Smooth muscle cell (in vitro differentiated cells): ENCODE data around the gene MVD. TPM values are rescaled to one million over a fixed set of nuclear protein-coding genes. Genes with fewer than 3 reads are reported as not detected.
A peak's percentile ranks its signal among the peaks of the same experiment; 100 is the strongest.

ENCODE experiments used
- DNase-seq: peaks from one replicate; lab custom pipeline; 2025; ENCODE audit not compliant: unreplicated experiment; lab: John Stamatoyannopoulos, UW
- H2AFZ ChIP-seq: fragments of 200-600 bp; sonication (generic); 2 replicates; pipeline ENCODE4 v1.6.0; 2016; ENCODE audit warnings: antibody characterized with exemption, low read depth, mild to moderate bottlenecking
- H3F3A ChIP-seq: fragments of 200-600 bp; sonication (generic); 2 replicates; pipeline ENCODE4 v1.6.0; 2017; ENCODE audit warnings: antibody characterized with exemption, low read depth
- H3K27ac ChIP-seq: fragments of 200-600 bp; sonication (generic); 2 replicates; pipeline ENCODE4 v1.5.1; 2016; ENCODE audit warnings: low read depth, mild to moderate bottlenecking
- H3K27me3 ChIP-seq: fragments of 200-600 bp; sonication (generic); 2 replicates; pipeline ENCODE4 v1.6.1; 2016; ENCODE audit warnings: low read depth, mild to moderate bottlenecking
- H3K36me3 ChIP-seq: fragments of 200-600 bp; sonication (generic); 2 replicates; pipeline ENCODE4 v1.5.1; 2016; ENCODE audit warnings: low read depth
- H3K4me1 ChIP-seq: fragments of 200-600 bp; sonication (generic); 2 replicates; pipeline ENCODE4 v1.5.1; 2016; ENCODE audit warnings: low read depth
- H3K4me2 ChIP-seq: fragments of 200-600 bp; sonication (generic); 2 replicates; pipeline ENCODE4 v1.6.0; 2016; ENCODE audit warnings: mild to moderate bottlenecking
- H3K4me3 ChIP-seq: fragments of 200-600 bp; sonication (generic); 2 replicates; pipeline ENCODE4 v1.5.1; 2016; ENCODE audit warnings: mild to moderate bottlenecking
- H3K79me2 ChIP-seq: fragments of 200-600 bp; sonication (generic); 2 replicates; pipeline ENCODE4 v1.6.0; 2016; ENCODE audit warnings: low read depth, mild to moderate bottlenecking
- H3K9ac ChIP-seq: fragments of 200-600 bp; sonication (generic); 2 replicates; pipeline ENCODE4 v1.6.0; 2016; ENCODE audit warnings: low read depth
- H3K9me3 ChIP-seq: fragments of 200-600 bp; sonication (generic); replicated peaks from 2 replicates; pipeline ENCODE4 v1.5.1; 2016; ENCODE audit warnings: low read depth
- H4K20me1 ChIP-seq: fragments of 200-600 bp; sonication (generic); 2 replicates; pipeline ENCODE4 v1.6.0; 2016; ENCODE audit warnings: low read depth
- WGBS: methylation state at CpG from one replicate; pipeline ENCODE4 v1.1.7; 2016; ENCODE audit warnings: low lambda C conversion rate; 5-methylcytosine and 5-hydroxymethylcytosine counted together
- polyA plus RNA-seq: library from polyadenylated mRNA; unstranded; fragments of >200 nt; fragmentation: Nextera tagmentation; extraction: Ambion mirVana; gene quantifications from 2 replicates; pipeline ENCODE4 v1.2.1, GENCODE V29; 2016
- total RNA-seq: library from RNA; depleted of rRNA; stranded (reverse); fragments of >200 nt; gene quantifications from 2 replicates; pipeline ENCODE4 v1.2.3, GENCODE V29; 2014
- TF ChIP-seq, protein P1 (sequence below): fragments of 200-600 bp; sonication (generic); IDR thresholded peaks from 2 replicates; pipeline ENCODE4 v1.5.1; 2017; ENCODE audit warnings: borderline replicate concordance, mild to moderate bottlenecking, antibody characterized with exemption; ENCODE audit not compliant: insufficient read depth, poor library complexity, severe bottlenecking

Gene MVD
- total and polyA plus RNA-seq, 2 experiments from 2014 or later = 46.1 to 113 TPM

GRCh38 chr16:88634994-88635670 lies 27.8 kb downstream of the MVD start:
- Histone ChIP-seq H3K9ac (peak overlapping the region; percentile 81), H4K20me1 (peaks cover 8% of the 10 kb centered on the region)

DNA sequence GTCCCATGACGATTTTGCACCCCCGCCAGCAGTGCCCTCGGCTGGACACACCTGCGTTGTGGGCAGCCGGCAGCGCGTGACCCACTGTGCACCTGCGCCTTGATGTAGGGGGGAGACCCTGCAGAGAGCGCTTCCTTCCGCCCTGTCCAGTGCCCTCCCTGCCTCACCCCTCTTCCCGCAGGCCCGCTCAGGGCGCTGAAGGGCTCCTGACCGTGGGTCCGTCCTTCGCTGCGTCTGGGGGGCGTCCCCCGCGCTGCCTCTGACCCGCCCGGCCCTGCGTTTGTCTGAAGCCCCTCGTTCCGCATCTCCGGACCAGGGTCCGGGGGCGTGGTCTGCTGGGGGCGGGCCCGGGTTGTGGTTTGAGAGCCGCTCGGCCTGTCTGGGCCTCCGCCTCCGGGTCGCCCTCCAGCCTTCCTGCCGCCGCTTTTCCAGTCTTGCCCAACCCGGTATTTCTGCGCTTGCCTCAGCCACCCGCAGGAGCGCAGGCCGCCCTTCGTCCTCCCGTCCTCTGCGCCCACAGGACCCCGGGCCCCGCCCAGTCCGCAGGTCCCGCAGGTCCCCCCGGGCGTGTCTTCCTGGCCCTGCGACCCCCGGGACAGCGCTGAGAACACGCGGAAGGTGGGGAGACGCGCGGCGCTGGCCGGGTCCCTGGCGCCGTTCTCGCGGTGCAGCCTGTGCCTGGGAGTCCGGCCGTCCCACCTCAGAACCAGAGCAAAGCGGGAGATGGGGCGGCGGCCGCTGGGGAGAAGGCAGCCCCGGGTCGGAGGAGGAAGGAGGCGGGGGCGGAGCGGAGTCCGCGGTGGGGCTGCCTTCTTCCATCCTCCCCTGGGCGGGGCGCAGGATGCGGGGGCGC lies 28.5 kb downstream of the MVD start:
- Histone ChIP-seq H3K9me3 (no peaks in the 10 kb centered on the region), H3K4me3 (peak overlapping the region; percentile 70), H3K27ac (peak overlapping the region; percentile 72), H4K20me1 (peaks cover 8% of the 10 kb centered on the region), H3K4me2 (peak overlapping the region; percentile 99), H2AFZ (no peak overlapping the region), H3K4me1 (peaks cover 7% of the 10 kb centered on the region), H3F3A (no peaks in the 10 kb centered on the region), H3K36me3 (no peaks in the 10 kb centered on the region), H3K27me3 (peaks cover 2% of the 10 kb centered on the region), H3K79me2 (no peaks in the 10 kb centered on the region), H3K9ac (peak overlapping the region; percentile 81)
- TF ChIP-seq, protein P1, sequence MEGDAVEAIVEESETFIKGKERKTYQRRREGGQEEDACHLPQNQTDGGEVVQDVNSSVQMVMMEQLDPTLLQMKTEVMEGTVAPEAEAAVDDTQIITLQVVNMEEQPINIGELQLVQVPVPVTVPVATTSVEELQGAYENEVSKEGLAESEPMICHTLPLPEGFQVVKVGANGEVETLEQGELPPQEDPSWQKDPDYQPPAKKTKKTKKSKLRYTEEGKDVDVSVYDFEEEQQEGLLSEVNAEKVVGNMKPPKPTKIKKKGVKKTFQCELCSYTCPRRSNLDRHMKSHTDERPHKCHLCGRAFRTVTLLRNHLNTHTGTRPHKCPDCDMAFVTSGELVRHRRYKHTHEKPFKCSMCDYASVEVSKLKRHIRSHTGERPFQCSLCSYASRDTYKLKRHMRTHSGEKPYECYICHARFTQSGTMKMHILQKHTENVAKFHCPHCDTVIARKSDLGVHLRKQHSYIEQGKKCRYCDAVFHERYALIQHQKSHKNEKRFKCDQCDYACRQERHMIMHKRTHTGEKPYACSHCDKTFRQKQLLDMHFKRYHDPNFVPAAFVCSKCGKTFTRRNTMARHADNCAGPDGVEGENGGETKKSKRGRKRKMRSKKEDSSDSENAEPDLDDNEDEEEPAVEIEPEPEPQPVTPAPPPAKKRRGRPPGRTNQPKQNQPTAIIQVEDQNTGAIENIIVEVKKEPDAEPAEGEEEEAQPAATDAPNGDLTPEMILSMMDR = no peak
- WGBS = 2% methylated on average over 35 of the region's 82 CpGs
- DNase-seq = peak; percentile 43

More at GRCh38 chr16:88634994-88635670, 27.8 kb downstream of the MVD start:
- H3K79me2 ChIP-seq = no peaks in the 10 kb centered on the region
- DNase-seq = no peak
- no peak overlapping the region for H2AFZ ChIP-seq
- peaks cover 7% of the 10 kb centered on the region for H3K4me1 ChIP-seq
- peak overlapping the region; percentile 70 for H3K4me3 ChIP-seq
- TF ChIP-seq, protein P1 = no peak
- no peaks in the 10 kb centered on the region for H3K36me3 ChIP-seq
- 51% methylated on average over 23 of the region's 28 CpGs for WGBS
- peak overlapping the region; percentile 72 for H3K27ac ChIP-seq
- no peaks in the 10 kb centered on the region for H3F3A ChIP-seq
- H3K4me2 ChIP-seq = peak overlapping the region; percentile 99
- no peaks in the 10 kb centered on the region for H3K9me3 ChIP-seq
- peaks cover 4% of the 10 kb centered on the region for H3K27me3 ChIP-seq

- H3K4me2 ChIP-seq = peak overlapping the region; percentile 99
Measured at GRCh38 chr16:88633684-88634140, 29.2 kb downstream of the MVD start.

More at GRCh38 chr16:88633684-88634140, 29.2 kb downstream of the MVD start:
- H3K9ac ChIP-seq = no peak overlapping the region
- no peaks in the 10 kb centered on the region for H3K36me3 ChIP-seq
- no peak for DNase-seq
- TF ChIP-seq, protein P1 = no peak
- H3K79me2 ChIP-seq = no peaks in the 10 kb centered on the region
- WGBS = 44% methylated on average over 14 of the region's 23 CpGs
- H3K9me3 ChIP-seq = no peaks in the 10 kb centered on the region
- no peaks in the 10 kb centered on the region for H3F3A ChIP-seq
- peaks cover 8% of the 10 kb centered on the region for H4K20me1 ChIP-seq
- H3K4me1 ChIP-seq = peaks cover 7% of the 10 kb centered on the region
- no peak overlapping the region for H3K27ac ChIP-seq
- no peaks in the 10 kb centered on the region for H3K27me3 ChIP-seq
- no peak overlapping the region for H2AFZ ChIP-seq
- peak overlapping the region; percentile 70 for H3K4me3 ChIP-seq
